ENCODE data around the gene HOXB7.

Gene HOXB7

DNA sequence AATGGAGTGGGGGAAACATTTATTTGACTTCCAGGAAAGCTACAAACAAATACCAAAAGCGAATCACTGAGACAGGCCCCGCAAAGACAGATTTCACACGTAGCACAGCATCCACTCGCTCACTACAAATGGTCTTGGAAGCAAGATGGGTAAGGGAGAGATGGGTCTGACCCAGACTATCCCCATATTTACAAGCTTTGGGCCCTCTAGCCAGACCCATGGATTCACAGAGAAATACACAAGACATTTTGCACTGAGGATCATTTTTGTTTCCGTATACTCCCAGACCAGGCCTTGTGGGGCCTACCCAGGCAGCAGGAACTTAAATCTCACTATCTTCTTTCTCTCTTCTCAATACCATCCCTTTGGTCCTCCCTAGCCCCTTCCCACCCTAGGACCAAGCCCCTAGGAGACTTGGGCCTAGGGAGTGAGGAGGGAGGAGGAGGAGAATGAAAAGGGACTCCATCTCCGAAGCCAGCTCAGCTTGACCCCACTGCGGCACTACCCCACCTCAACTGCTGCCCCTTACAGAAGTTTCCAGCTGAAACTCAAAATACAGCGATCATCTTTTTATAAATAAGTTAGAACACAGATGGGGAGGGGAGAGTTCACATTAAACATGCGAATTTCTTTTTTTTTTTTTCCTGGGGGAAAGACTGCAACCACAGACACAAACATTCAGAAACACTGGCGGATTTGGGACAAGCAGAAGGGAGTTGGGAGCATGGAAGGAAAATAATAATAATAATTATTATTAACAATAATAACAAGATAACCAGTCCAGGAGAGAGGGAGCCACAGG, 19.4 kb downstream of the HOXB7 start:
- Histone ChIP-seq H3K27ac (ENCODE audit: low read depth, low read length, severe bottlenecking) (peak overlapping the region; percentile 20), H3K9me3 (ENCODE audit: control insufficient read depth, low read length) (no peaks in the 10 kb centered on the region), H3K4me3 (ENCODE audit: extremely low read depth, insufficient read depth, low read length, poor library complexity, severe bottlenecking) (peak overlapping the region; percentile 44), H3K36me3 (ENCODE audit: control insufficient read depth, insufficient read depth, low read length) (no peaks in the 10 kb centered on the region), H3K4me1 (ENCODE audit: control insufficient read depth, insufficient read depth, low read length, poor library complexity, severe bottlenecking) (peaks cover 38% of the 10 kb centered on the region)
- 50 to 89% methylated on average over 1 to 2 of the region's 10 CpGs for WGBS, 2 experiments (ENCODE audit: insufficient coverage in 2 of 2)

DNA sequence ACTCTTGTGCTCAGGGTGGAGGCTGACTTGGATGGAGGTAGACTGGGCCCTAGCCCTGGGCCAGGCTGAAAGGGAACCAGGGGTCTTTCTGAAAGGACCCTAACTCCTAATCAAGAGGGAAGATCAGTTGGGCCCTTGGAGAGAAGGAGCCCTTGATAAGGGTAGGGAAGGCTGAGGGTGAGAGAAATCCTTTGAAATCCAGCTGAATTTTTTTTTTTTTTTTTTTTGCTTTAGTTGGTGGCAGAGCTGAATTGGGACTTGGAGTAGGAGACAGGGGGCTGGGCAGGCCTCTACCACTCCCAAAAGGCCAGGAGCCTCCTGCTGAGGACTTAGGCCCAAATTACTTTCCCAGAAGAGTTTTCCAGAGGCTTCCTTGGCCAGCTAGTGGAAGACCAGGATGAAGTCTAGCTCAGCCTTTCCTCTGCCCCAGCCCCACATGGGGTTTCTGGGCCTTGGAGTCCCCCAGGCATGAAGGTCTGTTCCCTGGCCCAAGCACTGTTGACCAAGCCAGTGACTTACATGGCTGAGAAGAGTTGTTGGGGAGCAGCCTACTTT, 20.1 kb downstream of the HOXB7 start:
- peak overlapping the region; percentile 14 for H3K4me3 ChIP-seq (ENCODE audit: extremely low read depth, insufficient read depth, low read length, poor library complexity, severe bottlenecking)
- peak overlapping the region; percentile 79 for H3K27ac ChIP-seq (ENCODE audit: low read depth, low read length, severe bottlenecking)
- H3K36me3 ChIP-seq (ENCODE audit: control insufficient read depth, insufficient read depth, low read length), result no peaks in the 10 kb centered on the region
- no peaks in the 10 kb centered on the region for H3K9me3 ChIP-seq (ENCODE audit: control insufficient read depth, low read length)
- H3K4me1 ChIP-seq (ENCODE audit: control insufficient read depth, insufficient read depth, low read length, poor library complexity, severe bottlenecking), result peaks cover 41% of the 10 kb centered on the region

DNA sequence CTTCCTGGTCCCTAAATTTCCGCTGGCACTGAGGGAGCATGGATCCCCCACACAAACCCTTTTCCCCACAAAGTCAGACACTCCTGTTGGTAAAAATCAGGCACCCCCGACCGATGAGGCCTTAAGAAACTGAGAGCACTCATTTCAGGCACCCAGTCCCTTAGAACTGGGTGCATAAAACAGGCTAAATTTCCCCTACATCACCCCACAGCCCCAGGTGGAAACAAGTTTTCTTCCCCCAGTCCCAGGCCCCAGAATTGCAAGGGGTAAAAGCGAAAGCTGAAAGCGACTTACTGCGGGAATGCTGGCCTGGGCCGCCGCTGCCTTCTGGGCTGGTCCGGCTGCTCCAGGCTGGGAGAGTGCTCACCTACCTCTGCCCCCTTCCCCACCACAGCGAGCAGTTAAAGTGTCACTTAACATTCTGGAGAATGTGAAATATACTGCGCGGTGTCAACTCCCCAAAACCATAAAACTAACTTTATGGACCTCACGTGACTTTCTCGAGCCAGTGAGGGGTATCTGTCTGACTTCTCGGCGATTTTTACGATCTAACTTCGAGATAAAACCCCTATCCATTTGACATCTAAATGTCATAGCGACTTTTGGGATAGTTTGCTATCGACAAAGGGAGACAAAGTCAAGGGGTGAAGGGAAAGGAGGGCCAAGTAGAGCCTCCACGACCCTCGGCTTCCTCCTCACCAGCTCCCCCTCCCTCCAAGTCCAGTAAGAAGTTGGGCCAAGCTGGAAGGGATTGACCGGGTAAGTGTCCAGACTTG, 20.8 kb downstream of the HOXB7 start, which contains the start of gene HOXB3:
HOXB3 (minus strand) TSS at position 411 of the 776 bp plus-strand sequence. CDS start 37,767 bp downstream, outside the sequence.
- WGBS, 2 experiments (ENCODE audit: insufficient coverage in 2 of 2), result 17 to 21% methylated on average over 6 to 13 of the region's 23 CpGs
- Histone ChIP-seq H3K27ac (ENCODE audit: low read depth, low read length, severe bottlenecking) (peak within 1 kb of the TSS; percentile 79), H3K36me3 (ENCODE audit: control insufficient read depth, insufficient read depth, low read length) (no peaks in the 10 kb centered on the region), H3K4me3 (ENCODE audit: extremely low read depth, insufficient read depth, low read length, poor library complexity, severe bottlenecking) (peak within 1 kb of the TSS; percentile 32), H3K4me1 (ENCODE audit: control insufficient read depth, insufficient read depth, low read length, poor library complexity, severe bottlenecking) (peaks cover 38% of the 10 kb centered on the region), H3K9me3 (ENCODE audit: control insufficient read depth, low read length) (no peaks in the 10 kb centered on the region)

DNA sequence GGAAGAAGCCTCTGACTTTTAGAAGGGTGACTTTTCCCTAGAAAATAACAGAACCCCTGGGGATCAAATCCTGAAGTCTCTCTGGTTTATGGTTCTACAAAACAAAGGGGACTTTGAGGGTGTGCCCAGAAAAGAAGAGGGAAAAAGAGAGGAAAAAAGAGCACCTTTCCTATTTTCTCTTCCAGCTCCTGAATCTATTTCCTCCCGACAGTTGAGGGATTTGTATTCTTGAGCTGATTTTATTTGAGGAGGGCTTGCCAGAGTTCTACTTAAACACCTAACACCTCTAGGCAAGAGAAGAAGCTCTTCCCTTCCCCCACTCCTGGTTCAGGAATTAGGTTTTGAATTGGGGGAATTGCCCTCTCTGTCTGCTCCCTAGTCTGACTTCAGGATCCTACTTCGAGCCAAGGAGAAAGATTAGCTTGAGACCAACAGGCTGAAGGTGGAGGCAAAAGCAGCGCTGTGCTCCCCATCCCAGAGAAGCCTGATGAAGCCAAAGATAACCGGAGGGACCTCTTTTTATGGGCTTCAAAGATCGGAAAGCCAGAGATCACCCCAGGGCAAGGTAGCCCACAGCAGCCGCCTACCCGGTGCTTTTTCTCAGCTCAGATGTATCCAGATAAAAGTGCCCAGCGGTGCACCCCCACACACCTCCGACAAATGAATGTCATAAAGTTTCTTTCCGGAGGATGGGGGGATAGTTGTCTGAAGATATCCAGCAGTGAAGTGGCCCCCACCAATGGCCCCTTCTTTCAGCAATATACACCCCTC, 21.6 kb downstream of the HOXB7 start:
- H3K27ac ChIP-seq (ENCODE audit: low read depth, low read length, severe bottlenecking), result peak overlapping the region; percentile 73
- peaks cover 32% of the 10 kb centered on the region for H3K4me1 ChIP-seq (ENCODE audit: control insufficient read depth, insufficient read depth, low read length, poor library complexity, severe bottlenecking)
- WGBS, 2 experiments (ENCODE audit: insufficient coverage in 2 of 2), result 0 to 6% methylated on average over 3 to 5 of the region's 10 CpGs

DNA sequence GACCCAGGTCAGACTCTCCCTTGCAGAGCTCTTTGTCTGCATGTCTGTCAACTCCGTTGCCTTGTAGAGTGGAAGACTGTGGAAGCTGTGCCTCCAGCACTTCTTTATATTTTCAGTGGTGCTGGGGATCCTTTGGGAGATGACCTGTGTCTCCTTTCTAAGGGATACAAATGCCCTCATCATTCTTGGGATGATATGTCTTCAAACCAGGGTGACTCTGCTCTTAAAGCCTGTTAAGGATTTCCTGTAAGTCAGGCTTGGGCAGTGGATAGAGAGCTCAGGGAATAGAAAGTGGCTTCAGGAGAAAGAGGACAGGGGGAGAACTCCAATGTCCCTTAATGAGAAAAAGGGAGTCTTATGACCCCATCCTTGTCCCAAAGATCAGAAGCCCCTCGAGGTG, 22.3 kb downstream of the HOXB7 start:
- peaks cover 30% of the 10 kb centered on the region for H3K4me1 ChIP-seq (ENCODE audit: control insufficient read depth, insufficient read depth, low read length, poor library complexity, severe bottlenecking)
- 14 to 25% methylated on average over 1 of the region's 2 CpGs for WGBS, 2 experiments (ENCODE audit: insufficient coverage in 2 of 2)
- no peaks in the 10 kb centered on the region for H3K9me3 ChIP-seq (ENCODE audit: control insufficient read depth, low read length)
- H3K36me3 ChIP-seq (ENCODE audit: control insufficient read depth, insufficient read depth, low read length), result no peaks in the 10 kb centered on the region
- peak overlapping the region; percentile 62 for H3K27ac ChIP-seq (ENCODE audit: low read depth, low read length, severe bottlenecking)
- peak overlapping the region; percentile 24 for H3K4me3 ChIP-seq (ENCODE audit: extremely low read depth, insufficient read depth, low read length, poor library complexity, severe bottlenecking)

More for the DNA sequence above, 21.6 kb downstream of the HOXB7 start:
- Histone ChIP-seq H3K4me3 (ENCODE audit: extremely low read depth, insufficient read depth, low read length, poor library complexity, severe bottlenecking) (peak overlapping the region; percentile 32), H3K36me3 (ENCODE audit: control insufficient read depth, insufficient read depth, low read length) (no peaks in the 10 kb centered on the region), H3K9me3 (ENCODE audit: control insufficient read depth, low read length) (no peaks in the 10 kb centered on the region)

DNA sequence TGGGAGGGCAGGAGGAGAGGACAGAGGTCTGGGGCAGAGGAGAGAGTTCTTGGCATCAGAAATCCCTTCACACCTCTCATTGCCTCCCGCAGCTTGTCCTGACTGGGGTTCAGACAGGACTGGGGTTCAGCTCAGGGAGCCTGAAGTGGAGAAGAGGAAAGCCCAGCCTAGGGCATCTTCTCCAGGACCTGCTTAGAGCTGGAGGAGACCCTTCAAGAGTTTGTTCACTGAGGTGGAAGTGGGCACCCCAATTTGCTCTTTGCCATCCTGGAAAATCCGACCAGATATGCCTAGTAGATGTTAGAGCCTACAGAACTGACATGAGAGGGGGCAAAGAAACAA, 22.8 kb downstream of the HOXB7 start:
- WGBS, 2 experiments (ENCODE audit: insufficient coverage in 2 of 2), result 25 to 38% methylated on average over 1 of the region's 2 CpGs
- peak overlapping the region; percentile 62 for H3K27ac ChIP-seq (ENCODE audit: low read depth, low read length, severe bottlenecking)
- H3K4me1 ChIP-seq (ENCODE audit: control insufficient read depth, insufficient read depth, low read length, poor library complexity, severe bottlenecking), result peaks cover 30% of the 10 kb centered on the region
- H3K9me3 ChIP-seq (ENCODE audit: control insufficient read depth, low read length), result no peaks in the 10 kb centered on the region
- no peaks in the 10 kb centered on the region for H3K36me3 ChIP-seq (ENCODE audit: control insufficient read depth, insufficient read depth, low read length)
- H3K4me3 ChIP-seq (ENCODE audit: extremely low read depth, insufficient read depth, low read length, poor library complexity, severe bottlenecking), result peak overlapping the region; percentile 24

DNA sequence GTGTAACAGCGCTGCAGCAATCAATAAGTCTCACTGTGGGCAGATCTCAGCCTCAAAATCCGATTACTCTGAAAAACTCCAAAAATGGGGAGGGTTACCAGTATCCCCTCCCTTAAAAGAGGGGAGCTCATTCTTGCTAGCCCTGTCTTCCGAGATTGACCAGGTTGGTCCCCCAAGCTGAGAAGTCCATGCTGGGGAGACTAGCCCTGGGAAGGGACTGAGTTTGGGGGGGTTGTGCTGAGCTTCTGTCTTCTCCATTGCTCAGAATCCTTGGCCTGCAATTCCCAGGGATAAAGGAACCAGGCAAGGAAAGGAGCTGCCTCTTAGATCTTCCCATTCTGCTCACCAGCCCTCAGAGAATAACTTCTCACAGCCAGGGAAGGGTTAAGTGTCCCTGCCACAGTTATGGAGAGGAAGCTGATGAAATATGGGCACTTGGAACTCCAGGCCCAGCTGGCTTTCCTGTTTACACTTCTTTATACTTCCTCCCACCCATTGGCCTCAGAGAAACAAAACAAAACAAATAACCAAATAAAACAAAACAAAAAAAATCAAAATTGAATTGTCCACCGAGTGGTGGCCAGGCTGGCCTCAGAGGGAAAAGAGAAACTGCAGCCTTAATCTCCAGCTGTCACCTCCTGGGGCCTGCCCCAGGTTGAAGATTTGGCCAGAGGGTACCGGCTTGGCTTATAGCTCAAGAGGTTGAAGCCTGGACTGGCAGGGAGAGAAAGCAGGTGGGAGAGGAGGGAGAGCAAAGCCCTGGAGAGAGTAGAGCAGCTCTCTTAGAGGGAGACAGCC, 23.3 kb downstream of the HOXB7 start:
- peak overlapping the region; percentile 62 for H3K27ac ChIP-seq (ENCODE audit: low read depth, low read length, severe bottlenecking)
- peak overlapping the region; percentile 24 for H3K4me3 ChIP-seq (ENCODE audit: extremely low read depth, insufficient read depth, low read length, poor library complexity, severe bottlenecking)
- no peaks in the 10 kb centered on the region for H3K9me3 ChIP-seq (ENCODE audit: control insufficient read depth, low read length)
- WGBS, 2 experiments (ENCODE audit: insufficient coverage in 2 of 2), result 17 to 25% methylated on average over 3 to 4 of the region's 5 CpGs
- peaks cover 30% of the 10 kb centered on the region for H3K4me1 ChIP-seq (ENCODE audit: control insufficient read depth, insufficient read depth, low read length, poor library complexity, severe bottlenecking)
- no peaks in the 10 kb centered on the region for H3K36me3 ChIP-seq (ENCODE audit: control insufficient read depth, insufficient read depth, low read length)

DNA sequence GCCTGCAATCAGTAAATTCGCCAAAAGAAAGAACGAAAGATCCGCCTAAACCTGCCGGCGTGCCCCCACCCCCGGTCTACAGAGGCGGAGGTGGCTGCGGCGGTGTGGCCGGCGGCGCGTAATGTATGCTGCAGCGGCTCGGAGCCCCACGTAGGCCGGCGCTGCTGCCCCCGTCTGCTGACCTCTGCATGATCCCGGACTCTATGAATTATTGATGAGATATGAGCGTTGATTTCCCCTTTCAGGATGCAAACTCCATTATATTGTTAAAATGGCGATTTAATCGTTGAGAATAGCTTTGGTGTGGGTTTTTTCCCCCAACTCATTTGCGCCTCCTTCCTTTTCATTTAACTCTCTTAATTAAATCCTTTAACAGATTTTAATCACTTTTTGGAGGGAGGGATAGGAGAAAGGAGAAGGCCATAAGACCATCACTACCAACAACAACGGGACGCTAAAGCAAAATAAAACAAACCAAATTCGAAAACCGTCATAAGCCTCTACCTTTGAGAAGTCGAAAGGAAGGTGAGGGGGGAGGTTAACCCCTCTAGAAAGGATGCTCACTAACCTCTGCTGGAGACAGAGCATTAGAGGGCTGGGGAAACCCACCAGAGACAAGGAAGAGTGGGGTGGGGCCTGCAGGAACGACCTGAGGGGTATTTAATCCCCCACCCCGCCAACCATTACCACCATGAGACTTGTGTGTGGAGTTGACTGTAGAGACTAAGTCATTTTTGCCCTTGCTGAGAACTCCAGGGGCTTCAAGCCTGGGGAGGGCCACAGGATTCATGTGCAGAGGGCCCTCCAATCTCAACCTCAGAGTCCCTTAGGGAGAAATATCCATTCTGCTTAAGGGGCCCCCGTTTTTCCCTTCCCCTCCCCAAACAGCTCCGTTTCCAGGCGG, 24.2 kb downstream of the HOXB7 start:
- H3K36me3 ChIP-seq (ENCODE audit: control insufficient read depth, insufficient read depth, low read length), result no peaks in the 10 kb centered on the region
- H3K9me3 ChIP-seq (ENCODE audit: control insufficient read depth, low read length), result no peaks in the 10 kb centered on the region
- H3K4me1 ChIP-seq (ENCODE audit: control insufficient read depth, insufficient read depth, low read length, poor library complexity, severe bottlenecking), result peaks cover 30% of the 10 kb centered on the region
- H3K4me3 ChIP-seq (ENCODE audit: extremely low read depth, insufficient read depth, low read length, poor library complexity, severe bottlenecking), result peak overlapping the region; percentile 32
- H3K27ac ChIP-seq (ENCODE audit: low read depth, low read length, severe bottlenecking), result peak overlapping the region; percentile 62
- WGBS, 2 experiments (ENCODE audit: insufficient coverage in 2 of 2), result 1 to 2% methylated on average over 14 of the region's 34 CpGs

DNA sequence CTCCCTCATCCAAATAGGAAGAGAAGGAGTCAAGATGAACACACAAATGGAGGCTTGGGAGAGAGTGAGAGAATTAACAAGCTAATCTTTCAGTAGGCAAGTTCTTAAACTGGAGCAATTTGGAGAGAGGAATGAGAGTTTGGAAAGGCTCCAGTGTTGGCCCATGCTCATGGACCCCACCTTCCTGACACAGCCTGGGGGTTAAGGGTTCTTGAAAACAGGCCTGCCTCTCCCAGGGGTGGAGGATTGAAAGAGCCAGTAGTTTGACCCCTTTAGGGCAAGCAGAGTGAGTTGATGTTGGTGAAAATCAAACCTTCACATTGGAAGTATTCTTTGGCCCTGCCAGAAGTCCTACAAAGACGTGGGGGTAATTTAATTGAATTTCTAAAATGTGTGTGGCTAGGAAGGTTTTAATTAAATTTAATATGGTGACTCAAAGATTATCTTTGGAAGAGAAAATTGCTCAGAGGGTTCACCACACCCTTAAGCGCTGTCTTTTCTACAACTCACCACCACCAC, 26.5 kb downstream of the HOXB7 start:
- WGBS, 2 experiments (ENCODE audit: insufficient coverage in 2 of 2), result 0 to 8% methylated on average over 1 to 2 of the region's 2 CpGs
- no peaks in the 10 kb centered on the region for H3K9me3 ChIP-seq (ENCODE audit: control insufficient read depth, low read length)
- H3K27ac ChIP-seq (ENCODE audit: low read depth, low read length, severe bottlenecking), result no peak overlapping the region
- H3K4me1 ChIP-seq (ENCODE audit: control insufficient read depth, insufficient read depth, low read length, poor library complexity, severe bottlenecking), result peaks cover 27% of the 10 kb centered on the region
- H3K4me3 ChIP-seq (ENCODE audit: extremely low read depth, insufficient read depth, low read length, poor library complexity, severe bottlenecking), result no peak overlapping the region
- H3K36me3 ChIP-seq (ENCODE audit: control insufficient read depth, insufficient read depth, low read length), result no peaks in the 10 kb centered on the region

Data from mesodermal cell (in vitro differentiated cells).